ENCODE results near the gene KRR1.
"Not testable (repeated sequence)": the region's sequence is repeated elsewhere in the genome, so short reads cannot be mapped to it uniquely, and the experiment has no call there.

The KRR1 gene

GRCh38 chr12:75441687-75442449 lies 69.5 kb downstream of the KRR1 start:
- in situ Hi-C loops (cut with MboI; ENCODE audit: low sequenced_read_pairs) = not testable (repeated sequence)

All from HL-60/S4 (cell line).